Ishikawa (cell line): Measurements from ENCODE around the gene TH.

Experiments
- CEBPB ChIP-seq: IDR thresholded peaks from 2 replicates; pipeline ENCODE4 v1.6.1; 2012
- CREB1 ChIP-seq: IDR thresholded peaks from 2 replicates; pipeline ENCODE4 v1.6.1; 2012; ENCODE audit warnings: low read depth
- EGR1 ChIP-seq: IDR thresholded peaks from 2 replicates; pipeline ENCODE4 v1.6.1; 2012
- EP300 ChIP-seq: IDR thresholded peaks from 2 replicates; pipeline ENCODE4 v1.6.1; 2012; ENCODE audit warnings: borderline replicate concordance
- FOXM1 ChIP-seq: IDR thresholded peaks from 2 replicates; pipeline ENCODE4 v1.6.1; 2012; ENCODE audit warnings: low read depth, borderline replicate concordance
- NFIC ChIP-seq: IDR thresholded peaks from 2 replicates; pipeline ENCODE4 v1.6.1; 2012
- RAD21 ChIP-seq: IDR thresholded peaks from 2 replicates; pipeline ENCODE4 v1.6.1; 2012; ENCODE audit warnings: low read depth
- TAF1 ChIP-seq: IDR thresholded peaks from 2 replicates; pipeline ENCODE4 v1.6.1; 2012; ENCODE audit warnings: low read depth, mild to moderate bottlenecking
- TCF12 ChIP-seq: IDR thresholded peaks from 2 replicates; pipeline ENCODE4 v1.6.1; 2012; ENCODE audit warnings: low read depth
- TEAD4 ChIP-seq: IDR thresholded peaks from 2 replicates; pipeline ENCODE4 v1.6.1; 2012
- YY1 ChIP-seq: IDR thresholded peaks from 2 replicates; pipeline ENCODE4 v1.6.1; 2012; ENCODE audit warnings: low read depth
- ZBTB7A ChIP-seq: IDR thresholded peaks from 2 replicates; pipeline ENCODE4 v1.6.1; 2012; ENCODE audit warnings: low read depth
- TF ChIP-seq, protein P1 (sequence below): IDR thresholded peaks from 2 replicates; pipeline ENCODE4 v1.6.1; 2012; ENCODE audit warnings: low read depth, mild to moderate bottlenecking
- TF ChIP-seq, protein P2 (sequence below): IDR thresholded peaks from 2 replicates; pipeline ENCODE4 v1.6.1; 2012
- TF ChIP-seq, protein P3 (sequence below): IDR thresholded peaks from 2 replicates; pipeline ENCODE4 v1.6.1; 2012

TH gene

DNA sequence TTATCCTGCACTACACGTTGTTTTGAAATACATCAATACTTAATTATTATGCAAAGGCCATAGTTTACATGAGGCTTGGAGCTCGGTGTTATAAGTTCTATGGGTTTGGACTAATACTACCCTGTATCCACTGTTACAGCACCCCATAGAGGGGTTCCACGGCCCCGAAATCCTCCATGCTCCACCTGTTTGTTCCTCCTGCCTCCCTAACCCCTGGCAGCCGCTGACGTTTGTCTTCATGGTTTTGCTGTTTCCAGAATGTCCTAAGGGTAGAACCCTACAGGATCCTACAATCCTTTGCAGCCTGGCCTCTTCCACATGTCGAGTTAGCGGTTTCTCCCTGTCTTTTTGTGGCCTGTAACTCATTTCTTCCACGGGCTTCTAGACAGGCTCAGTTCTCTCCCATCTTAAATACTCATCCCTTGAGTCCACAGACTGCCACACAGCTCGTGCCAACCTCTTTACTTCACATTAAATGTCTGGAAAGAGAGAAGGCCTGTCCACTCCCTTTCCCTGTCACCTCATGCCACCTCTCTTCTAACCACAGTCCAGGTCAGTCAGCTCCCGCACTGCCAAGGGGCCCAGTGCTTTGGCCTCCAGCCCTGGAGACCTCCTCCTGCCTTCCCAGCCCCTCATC lies 42.4 kb upstream of the TH start:
- TF ChIP-seq YY1 (no peak), CREB1 (no peak), EGR1 (no peak), TEAD4 (no peak), RAD21 (no peak), EP300 (no peak), TCF12 (no peak), TAF1 (no peak), NFIC (no peak), FOXM1 (no peak), ZBTB7A (no peak), CEBPB (no peak)
- TF ChIP-seq, protein P1, sequence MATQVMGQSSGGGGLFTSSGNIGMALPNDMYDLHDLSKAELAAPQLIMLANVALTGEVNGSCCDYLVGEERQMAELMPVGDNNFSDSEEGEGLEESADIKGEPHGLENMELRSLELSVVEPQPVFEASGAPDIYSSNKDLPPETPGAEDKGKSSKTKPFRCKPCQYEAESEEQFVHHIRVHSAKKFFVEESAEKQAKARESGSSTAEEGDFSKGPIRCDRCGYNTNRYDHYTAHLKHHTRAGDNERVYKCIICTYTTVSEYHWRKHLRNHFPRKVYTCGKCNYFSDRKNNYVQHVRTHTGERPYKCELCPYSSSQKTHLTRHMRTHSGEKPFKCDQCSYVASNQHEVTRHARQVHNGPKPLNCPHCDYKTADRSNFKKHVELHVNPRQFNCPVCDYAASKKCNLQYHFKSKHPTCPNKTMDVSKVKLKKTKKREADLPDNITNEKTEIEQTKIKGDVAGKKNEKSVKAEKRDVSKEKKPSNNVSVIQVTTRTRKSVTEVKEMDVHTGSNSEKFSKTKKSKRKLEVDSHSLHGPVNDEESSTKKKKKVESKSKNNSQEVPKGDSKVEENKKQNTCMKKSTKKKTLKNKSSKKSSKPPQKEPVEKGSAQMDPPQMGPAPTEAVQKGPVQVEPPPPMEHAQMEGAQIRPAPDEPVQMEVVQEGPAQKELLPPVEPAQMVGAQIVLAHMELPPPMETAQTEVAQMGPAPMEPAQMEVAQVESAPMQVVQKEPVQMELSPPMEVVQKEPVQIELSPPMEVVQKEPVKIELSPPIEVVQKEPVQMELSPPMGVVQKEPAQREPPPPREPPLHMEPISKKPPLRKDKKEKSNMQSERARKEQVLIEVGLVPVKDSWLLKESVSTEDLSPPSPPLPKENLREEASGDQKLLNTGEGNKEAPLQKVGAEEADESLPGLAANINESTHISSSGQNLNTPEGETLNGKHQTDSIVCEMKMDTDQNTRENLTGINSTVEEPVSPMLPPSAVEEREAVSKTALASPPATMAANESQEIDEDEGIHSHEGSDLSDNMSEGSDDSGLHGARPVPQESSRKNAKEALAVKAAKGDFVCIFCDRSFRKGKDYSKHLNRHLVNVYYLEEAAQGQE = no peak
- TF ChIP-seq, protein P2, sequence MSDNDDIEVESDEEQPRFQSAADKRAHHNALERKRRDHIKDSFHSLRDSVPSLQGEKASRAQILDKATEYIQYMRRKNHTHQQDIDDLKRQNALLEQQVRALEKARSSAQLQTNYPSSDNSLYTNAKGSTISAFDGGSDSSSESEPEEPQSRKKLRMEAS = no peak
- TF ChIP-seq, protein P3, sequence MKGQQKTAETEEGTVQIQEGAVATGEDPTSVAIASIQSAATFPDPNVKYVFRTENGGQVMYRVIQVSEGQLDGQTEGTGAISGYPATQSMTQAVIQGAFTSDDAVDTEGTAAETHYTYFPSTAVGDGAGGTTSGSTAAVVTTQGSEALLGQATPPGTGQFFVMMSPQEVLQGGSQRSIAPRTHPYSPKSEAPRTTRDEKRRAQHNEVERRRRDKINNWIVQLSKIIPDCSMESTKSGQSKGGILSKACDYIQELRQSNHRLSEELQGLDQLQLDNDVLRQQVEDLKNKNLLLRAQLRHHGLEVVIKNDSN = no peak

DNA sequence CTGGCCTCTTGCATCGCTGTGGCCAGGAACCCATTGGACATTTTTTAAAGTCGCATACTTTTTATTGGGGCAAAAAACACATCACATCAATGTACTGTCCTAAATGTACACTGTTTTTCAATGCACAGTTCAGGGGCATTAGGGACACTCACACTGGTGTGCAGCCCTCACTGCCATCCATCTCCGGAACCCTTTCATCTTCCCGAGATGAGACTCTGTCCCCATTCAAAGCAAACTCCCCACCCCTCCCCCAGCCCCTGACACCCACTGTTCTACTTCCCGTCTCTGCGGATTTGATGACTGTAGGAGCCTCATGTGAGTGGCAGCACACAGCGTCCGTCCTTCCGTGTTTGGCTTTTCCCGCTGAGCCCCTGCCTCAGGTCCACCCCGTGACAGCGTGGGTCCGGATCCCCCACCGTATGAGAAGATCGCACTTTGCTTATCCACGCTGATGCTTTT lies 41.8 kb upstream of the TH start:
- no peak for TF ChIP-seq TEAD4
- TF ChIP-seq EGR1 = no peak
- TF ChIP-seq RAD21 = no peak
- no peak for TF ChIP-seq CEBPB
- no peak for TF ChIP-seq TAF1
- TF ChIP-seq NFIC = no peak
- no peak for TF ChIP-seq YY1
- no peak for TF ChIP-seq TCF12
- no peak for TF ChIP-seq FOXM1

DNA sequence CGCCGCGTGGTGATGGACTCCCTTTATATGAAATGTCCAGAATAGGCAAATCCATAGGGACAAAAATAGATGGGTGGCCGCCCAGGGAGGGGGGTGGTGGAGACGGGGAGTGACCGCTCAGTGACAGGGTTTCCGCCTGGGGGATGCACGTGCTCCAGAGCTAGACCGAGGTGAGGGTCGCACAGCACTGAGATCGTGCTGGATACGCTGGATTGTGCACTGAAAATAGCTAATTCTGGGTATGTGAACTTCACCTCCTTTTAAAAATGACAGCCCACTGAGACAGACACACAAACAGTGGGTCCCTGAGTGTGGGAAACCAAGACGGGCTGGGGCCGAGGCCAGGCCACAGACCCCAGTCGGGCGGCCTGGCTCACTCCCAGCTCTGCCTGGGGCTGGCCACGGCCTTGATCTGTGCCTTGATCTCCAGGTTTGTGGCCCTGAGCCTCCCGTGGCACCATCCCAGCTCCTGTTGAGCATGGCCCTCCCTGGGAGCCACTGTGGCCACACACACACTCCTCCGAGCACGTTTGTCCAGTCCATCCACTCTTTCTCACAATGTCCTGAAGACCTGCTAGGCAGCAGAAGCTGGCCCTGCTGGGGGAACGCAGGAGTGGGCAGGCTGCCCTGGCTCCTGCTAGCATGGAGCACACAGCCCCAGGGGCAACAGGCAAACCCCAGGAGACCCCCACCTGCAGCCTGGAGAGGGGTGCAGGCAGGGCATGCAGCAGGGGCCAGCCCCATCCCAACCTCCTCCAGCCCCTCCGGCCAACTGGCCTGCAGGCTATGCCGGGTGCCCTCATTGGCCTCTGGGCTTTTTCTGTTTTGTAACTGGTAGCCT lies 41.0 kb upstream of the TH start:
- TF ChIP-seq EGR1 = no peak
- no peak for TF ChIP-seq TEAD4
- TF ChIP-seq CREB1 = no peak
- no peak for TF ChIP-seq CEBPB
- no peak for TF ChIP-seq TAF1
- TF ChIP-seq RAD21 = no peak
- TF ChIP-seq, protein P2 = no peak
- TF ChIP-seq, protein P1 = no peak
- no peak for TF ChIP-seq YY1
- no peak for TF ChIP-seq ZBTB7A
- TF ChIP-seq, protein P3 = no peak
- no peak for TF ChIP-seq FOXM1
- TF ChIP-seq NFIC = no peak
- TF ChIP-seq EP300 = no peak

DNA sequence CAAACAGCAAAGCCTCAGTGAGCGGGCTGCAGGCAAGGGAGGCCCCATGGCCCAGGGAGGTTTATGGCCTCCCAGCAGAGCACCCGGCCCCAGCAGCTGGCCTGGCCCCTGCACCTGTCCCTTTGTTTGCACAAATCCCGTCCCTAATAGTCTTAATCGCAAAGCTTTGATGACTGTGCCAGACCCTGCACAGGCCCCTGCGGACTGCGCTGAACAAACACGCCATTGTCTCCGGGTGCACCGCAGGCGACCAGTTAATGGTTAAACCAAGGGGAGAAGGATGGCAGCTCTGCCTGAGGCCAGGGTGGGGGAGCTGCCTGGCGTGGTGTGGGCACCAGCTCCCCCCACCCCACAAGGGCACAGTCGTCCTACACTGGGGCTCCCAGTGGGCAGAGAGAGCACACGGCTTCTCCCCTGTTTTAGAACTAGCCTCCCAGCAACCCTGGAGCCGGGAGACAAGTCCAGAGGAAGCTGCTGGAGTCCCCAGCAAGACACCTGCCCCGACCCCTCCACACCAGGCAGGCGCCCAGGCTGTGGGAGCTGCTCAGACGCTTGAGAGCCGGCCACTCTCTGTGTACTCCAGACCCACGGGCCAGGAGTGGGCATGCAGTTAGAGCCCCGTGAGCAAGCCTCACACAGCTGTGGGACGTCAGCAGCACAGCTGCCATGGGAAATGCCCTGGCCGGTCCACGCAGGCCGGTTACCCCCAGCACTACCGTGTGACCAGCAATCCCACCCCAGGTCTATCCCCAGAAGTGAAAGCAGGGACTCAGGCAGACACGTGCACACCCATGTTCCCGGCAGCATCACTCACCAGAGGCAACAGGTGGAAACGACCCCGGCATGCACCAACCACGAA lies 39.7 kb upstream of the TH start:
- TF ChIP-seq EP300 (no peak), YY1 (no peak), CREB1 (no peak), NFIC (no peak), ZBTB7A (no peak), TCF12 (no peak), EGR1 (no peak), RAD21 (no peak), CEBPB (no peak), TAF1 (no peak)
- TF ChIP-seq, protein P2 = no peak
- TF ChIP-seq, protein P1 = no peak
- TF ChIP-seq, protein P3 = no peak
